ENCODE measurements around the gene TM4SF4. TPM values are rescaled to one million over a fixed set of nuclear protein-coding genes. Genes with fewer than 3 reads are reported as not detected.

The TM4SF4 gene
- total and polyA plus RNA-seq, 8 donors = 18.9 to 411 (median 45.8) TPM

GRCh38 chr3:149548669-149549065 lies 74.2 kb downstream of the TM4SF4 start:
- FAIRE-seq (no peak), DNase-seq (no peak), ATAC-seq (no peak)
- Histone ChIP-seq H3K36me3 (no peaks in the 10 kb centered on the region), H3K4me1 (peaks cover 9 to 22% (median 13%) of the 10 kb centered on the region in 3 donors), H3K27me3 (no peaks in the 10 kb centered on the region), H3K27ac (peak overlapping the region; percentile 46 to 86 (median 74)), H3K4me3 (no peak overlapping the region), H3K9me3 (no peaks in the 10 kb centered on the region)
- intact Hi-C loops (cut with DNase I) = no loop called here
- TF ChIP-seq, protein P1, sequence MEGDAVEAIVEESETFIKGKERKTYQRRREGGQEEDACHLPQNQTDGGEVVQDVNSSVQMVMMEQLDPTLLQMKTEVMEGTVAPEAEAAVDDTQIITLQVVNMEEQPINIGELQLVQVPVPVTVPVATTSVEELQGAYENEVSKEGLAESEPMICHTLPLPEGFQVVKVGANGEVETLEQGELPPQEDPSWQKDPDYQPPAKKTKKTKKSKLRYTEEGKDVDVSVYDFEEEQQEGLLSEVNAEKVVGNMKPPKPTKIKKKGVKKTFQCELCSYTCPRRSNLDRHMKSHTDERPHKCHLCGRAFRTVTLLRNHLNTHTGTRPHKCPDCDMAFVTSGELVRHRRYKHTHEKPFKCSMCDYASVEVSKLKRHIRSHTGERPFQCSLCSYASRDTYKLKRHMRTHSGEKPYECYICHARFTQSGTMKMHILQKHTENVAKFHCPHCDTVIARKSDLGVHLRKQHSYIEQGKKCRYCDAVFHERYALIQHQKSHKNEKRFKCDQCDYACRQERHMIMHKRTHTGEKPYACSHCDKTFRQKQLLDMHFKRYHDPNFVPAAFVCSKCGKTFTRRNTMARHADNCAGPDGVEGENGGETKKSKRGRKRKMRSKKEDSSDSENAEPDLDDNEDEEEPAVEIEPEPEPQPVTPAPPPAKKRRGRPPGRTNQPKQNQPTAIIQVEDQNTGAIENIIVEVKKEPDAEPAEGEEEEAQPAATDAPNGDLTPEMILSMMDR (IDR thresholded peaks at IDR 0.05) = no peak
- WGBS, 2 donors = 97 to 98% methylated on average over 4 of the region's 4 CpGs

- Histone ChIP-seq H3K9me3 (no peaks in the 10 kb centered on the region), H3K27ac (peak overlapping the region in 2 of 4 donors; percentile 82 to 86), H3K4me1 (peaks cover 9 to 41% (median 28%) of the 10 kb centered on the region in 3 donors), H3K4me3 (no peak overlapping the region), H3K27me3 (no peaks in the 10 kb centered on the region), H3K36me3 (no peaks in the 10 kb centered on the region)
- no peak for DNase-seq
- TF ChIP-seq, protein P1 (IDR thresholded peaks at IDR 0.05) = no peak
- ATAC-seq = no peak
- intact Hi-C loops (cut with DNase I) = no loop called here
- no peak for FAIRE-seq
Observed at GRCh38 chr3:149551500-149551899, 77.0 kb downstream of the TM4SF4 start.

- 80 to 85% methylated on average over 2 of the region's 2 CpGs for WGBS, 2 donors
- Histone ChIP-seq H3K27me3 (no peaks in the 10 kb centered on the region), H3K9me3 (no peaks in the 10 kb centered on the region), H3K4me3 (no peak overlapping the region), H3K27ac (peak overlapping the region in 3 of 4 donors; percentile 16 to 86 (median 82)), H3K4me1 (peaks cover 6 to 34% (median 24%) of the 10 kb centered on the region in 3 donors), H3K36me3 (no peaks in the 10 kb centered on the region)
- TF ChIP-seq, protein P1 (IDR thresholded peaks at IDR 0.05) = no peak
- intact Hi-C loops (cut with DNase I) = no loop called here
- FAIRE-seq (no peak), ATAC-seq (no peak), DNase-seq (no peak)
Observed at GRCh38 chr3:149552700-149553099, 78.2 kb downstream of the TM4SF4 start.

Other genes starting within 250 kb of the TM4SF4 start
- 10 to 100 TPM in 1 of 6 donors, 1 to 10 TPM in 5; 3.3 to 10.6 (median 3.9) TPM for gene TM4SF18, start 141.1 kb upstream of the TM4SF4 start, total RNA-seq
- 1 to 10 TPM; 2.4 to 6.4 TPM for gene TM4SF18, start 141.1 kb upstream of the TM4SF4 start, polyA plus RNA-seq
- gene TM4SF1, start 97.0 kb upstream of the TM4SF4 start, total RNA-seq = 100 to 1,000 TPM in 3 of 6 donors, 10 to 100 TPM in 3; 53.7 to 226 (median 92.1) TPM
- 100 to 1,000 TPM in 1 of 2 donors, 10 to 100 TPM in 1; 85.0 to 183 TPM for gene TM4SF1, start 97.0 kb upstream of the TM4SF4 start, polyA plus RNA-seq
- gene WWTR1, start 183.3 kb downstream of the TM4SF4 start, total RNA-seq = 10 to 100 TPM; 19.8 to 47.0 (median 25.2) TPM
- gene WWTR1, start 183.3 kb downstream of the TM4SF4 start, polyA plus RNA-seq = 10 to 100 TPM; 18.9 to 21.6 TPM

All from pancreas (tissue), 10 donors.